ENCODE results near the gene SOBP.
"Not testable (repeated sequence)": the region's sequence is repeated elsewhere in the genome, so short reads cannot be mapped to it uniquely, and the experiment has no call there.

Gene SOBP

DNA sequence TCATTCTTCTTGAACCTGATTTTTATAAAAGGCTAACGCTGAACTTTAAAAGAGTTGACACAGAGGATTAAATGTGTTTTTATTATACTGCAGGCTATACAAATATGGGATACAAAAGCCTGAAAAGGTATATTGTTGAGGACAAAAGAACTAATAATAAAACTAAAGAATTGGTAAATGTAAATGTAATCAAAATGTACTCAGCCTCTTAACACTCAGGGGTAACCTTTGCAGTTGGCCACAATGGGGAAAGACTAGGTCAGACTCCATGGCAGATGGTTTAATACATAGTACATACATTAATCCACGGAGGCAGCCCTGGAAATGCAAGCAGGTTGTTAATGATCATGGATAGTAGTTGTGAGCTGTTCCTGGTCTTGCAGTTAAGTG, 57.5 kb downstream of the SOBP start:
- Histone ChIP-seq H3K9ac (ENCODE audit: low read depth in 1 of 2, low read length in 2 of 2) (no peak overlapping the region), H3K9me3 (ENCODE audit: control insufficient read depth in 1 of 2, low read length in 2 of 2) (no peaks in the 10 kb centered on the region), H3K36me3 (ENCODE audit: control insufficient read depth in 1 of 2, insufficient read depth in 2 of 2, low read length in 2 of 2) (no peaks in the 10 kb centered on the region), H3K27me3 (ENCODE audit: control insufficient read depth in 1 of 2, insufficient read depth in 2 of 2, low read length in 2 of 2) (peaks cover 2 to 4% of the 10 kb centered on the region in 2 donors), H3K27ac (ENCODE audit: low read depth, low read length) (no peak overlapping the region), H3K4me3 (ENCODE audit: low read depth in 1 of 2, low read length in 2 of 2) (no peak overlapping the region), H3K4me1 (ENCODE audit: control insufficient read depth in 1 of 2, insufficient read depth in 2 of 2, low read length in 2 of 2) (no peaks in the 10 kb centered on the region)

DNA sequence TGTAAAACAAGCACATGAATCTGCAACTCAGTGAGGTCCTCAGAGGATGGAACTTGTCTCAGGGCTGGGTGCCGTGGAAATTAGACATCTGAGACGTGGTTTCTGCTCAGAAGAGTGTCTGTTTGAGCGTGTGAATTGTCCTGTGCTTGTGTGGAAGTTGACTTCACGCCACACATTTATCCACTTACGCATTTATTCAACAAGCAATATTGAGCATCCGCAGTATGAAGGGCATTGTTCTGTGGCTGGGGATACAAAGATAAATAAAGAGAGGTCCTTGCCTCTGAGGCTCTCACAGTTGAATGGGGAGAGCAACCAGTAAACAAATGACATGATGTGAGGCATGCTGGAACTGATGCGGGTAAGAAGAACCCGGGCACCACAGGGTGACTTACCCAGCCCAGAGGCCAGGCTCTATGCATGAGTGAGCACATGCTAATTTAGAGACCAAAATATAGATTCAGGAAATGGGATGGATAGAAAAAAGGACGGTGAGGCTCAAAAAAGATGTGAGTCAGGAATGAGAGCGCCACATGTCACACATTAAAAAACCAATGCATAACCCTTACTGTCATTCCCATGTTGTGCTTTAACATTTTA, 60.4 kb downstream of the SOBP start:
- peaks cover 0 to 3% of the 10 kb centered on the region in 2 donors for H3K27me3 ChIP-seq (ENCODE audit: control insufficient read depth in 1 of 2, insufficient read depth in 2 of 2, low read length in 2 of 2)
- no peak overlapping the region for H3K27ac ChIP-seq (ENCODE audit: low read depth, low read length)
- no peaks in the 10 kb centered on the region for H3K9me3 ChIP-seq (ENCODE audit: control insufficient read depth in 1 of 2, low read length in 2 of 2)
- H3K9ac ChIP-seq (ENCODE audit: low read depth in 1 of 2, low read length in 2 of 2) = no peak overlapping the region
- H3K4me3 ChIP-seq (ENCODE audit: low read depth in 1 of 2, low read length in 2 of 2) = no peak overlapping the region
- H3K36me3 ChIP-seq (ENCODE audit: control insufficient read depth in 1 of 2, insufficient read depth in 2 of 2, low read length in 2 of 2) = no peaks in the 10 kb centered on the region
- no peaks in the 10 kb centered on the region for H3K4me1 ChIP-seq (ENCODE audit: control insufficient read depth in 1 of 2, insufficient read depth in 2 of 2, low read length in 2 of 2)

DNA sequence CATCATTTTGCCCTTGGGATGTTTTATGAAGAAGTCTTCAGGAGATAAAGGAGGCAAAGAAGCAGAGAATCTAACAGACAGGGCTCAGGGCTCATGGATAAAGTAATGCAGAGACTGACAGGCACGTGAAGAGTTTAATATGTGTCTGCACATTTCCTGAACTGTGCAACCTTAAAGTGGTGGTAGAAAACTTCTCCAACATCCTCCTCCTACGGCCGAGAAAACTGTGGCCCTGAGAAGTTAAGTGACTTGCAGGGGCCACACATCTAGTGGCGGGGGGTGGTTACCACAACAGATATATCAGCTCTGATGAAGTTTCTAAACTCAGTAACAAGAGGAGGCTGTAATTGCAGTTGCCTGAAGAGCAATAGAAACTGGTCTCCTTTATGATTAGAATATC, 61.0 kb downstream of the SOBP start:
- Histone ChIP-seq H3K27ac (ENCODE audit: low read depth, low read length) (no peak overlapping the region), H3K9ac (ENCODE audit: low read depth in 1 of 2, low read length in 2 of 2) (no peak overlapping the region)

DNA sequence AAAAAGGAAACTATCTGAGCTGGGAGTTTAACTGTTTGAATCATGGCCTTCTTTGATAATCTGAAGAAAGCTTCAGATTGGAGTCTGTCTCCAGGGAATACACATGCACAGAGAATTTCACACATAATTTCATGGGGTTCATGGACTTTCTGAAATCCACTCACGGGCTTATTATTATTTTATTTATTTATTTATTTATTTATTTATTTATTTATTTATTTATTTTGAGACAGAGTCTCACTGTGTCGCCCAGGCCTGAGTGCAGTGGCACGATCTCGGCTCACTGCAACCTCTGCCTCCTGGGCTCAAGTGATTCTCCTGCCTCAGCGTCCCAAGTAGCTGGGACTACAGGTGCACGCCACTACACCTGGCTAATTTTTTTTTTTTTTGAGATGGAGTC, 63.2 kb downstream of the SOBP start:
- H3K36me3 ChIP-seq (ENCODE audit: control insufficient read depth in 1 of 2, insufficient read depth in 2 of 2, low read length in 2 of 2) = not testable (repeated sequence)

More for the DNA sequence above, 61.0 kb downstream of the SOBP start:
- H3K9me3 ChIP-seq (ENCODE audit: control insufficient read depth in 1 of 2, low read length in 2 of 2) = no peaks in the 10 kb centered on the region
- no peaks in the 10 kb centered on the region for H3K4me1 ChIP-seq (ENCODE audit: control insufficient read depth in 1 of 2, insufficient read depth in 2 of 2, low read length in 2 of 2)
- H3K4me3 ChIP-seq (ENCODE audit: low read depth in 1 of 2, low read length in 2 of 2) = no peak overlapping the region
- H3K27me3 ChIP-seq (ENCODE audit: control insufficient read depth in 1 of 2, insufficient read depth in 2 of 2, low read length in 2 of 2) = no peaks in the 10 kb centered on the region
- H3K36me3 ChIP-seq (ENCODE audit: control insufficient read depth in 1 of 2, insufficient read depth in 2 of 2, low read length in 2 of 2) = no peaks in the 10 kb centered on the region

DNA sequence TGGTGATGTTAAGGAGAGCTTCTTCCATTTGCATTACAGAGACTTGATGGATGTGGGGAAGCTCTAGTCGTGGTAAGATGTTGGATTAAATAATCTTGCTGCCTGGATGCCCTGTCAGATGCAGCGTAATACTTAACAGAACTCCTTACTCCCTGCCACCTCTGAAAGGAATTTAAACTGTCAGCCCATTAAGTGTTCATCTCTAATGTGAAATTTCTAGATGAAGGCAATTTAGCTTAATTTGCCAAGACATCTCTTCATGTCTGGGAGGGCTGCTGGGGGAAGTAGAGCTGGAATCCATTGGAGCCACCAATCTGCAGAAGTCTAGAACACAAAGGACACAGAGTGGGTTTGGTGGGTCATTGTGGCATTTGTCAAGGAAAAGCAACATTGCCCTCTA, 64.4 kb downstream of the SOBP start:
- Histone ChIP-seq H3K4me1 (ENCODE audit: control insufficient read depth in 1 of 2, insufficient read depth in 2 of 2, low read length in 2 of 2) (no peaks in the 10 kb centered on the region), H3K9ac (ENCODE audit: low read depth in 1 of 2, low read length in 2 of 2) (no peak overlapping the region), H3K9me3 (ENCODE audit: control insufficient read depth in 1 of 2, low read length in 2 of 2) (no peaks in the 10 kb centered on the region), H3K27me3 (ENCODE audit: control insufficient read depth in 1 of 2, insufficient read depth in 2 of 2, low read length in 2 of 2) (no peaks in the 10 kb centered on the region), H3K36me3 (ENCODE audit: control insufficient read depth in 1 of 2, insufficient read depth in 2 of 2, low read length in 2 of 2) (no peaks in the 10 kb centered on the region), H3K4me3 (ENCODE audit: low read depth in 1 of 2, low read length in 2 of 2) (no peak overlapping the region), H3K27ac (ENCODE audit: low read depth, low read length) (no peak overlapping the region)

More for the DNA sequence above, 63.2 kb downstream of the SOBP start:
- H3K27ac ChIP-seq (ENCODE audit: low read depth, low read length); H3K4me1 ChIP-seq (ENCODE audit: control insufficient read depth in 1 of 2, insufficient read depth in 2 of 2, low read length in 2 of 2); H3K9me3 ChIP-seq (ENCODE audit: control insufficient read depth in 1 of 2, low read length in 2 of 2); H3K4me3 ChIP-seq (ENCODE audit: low read depth in 1 of 2, low read length in 2 of 2); H3K9ac ChIP-seq (ENCODE audit: low read depth in 1 of 2, low read length in 2 of 2); H3K27me3 ChIP-seq (ENCODE audit: control insufficient read depth in 1 of 2, insufficient read depth in 2 of 2, low read length in 2 of 2): not testable (repeated sequence)

DNA sequence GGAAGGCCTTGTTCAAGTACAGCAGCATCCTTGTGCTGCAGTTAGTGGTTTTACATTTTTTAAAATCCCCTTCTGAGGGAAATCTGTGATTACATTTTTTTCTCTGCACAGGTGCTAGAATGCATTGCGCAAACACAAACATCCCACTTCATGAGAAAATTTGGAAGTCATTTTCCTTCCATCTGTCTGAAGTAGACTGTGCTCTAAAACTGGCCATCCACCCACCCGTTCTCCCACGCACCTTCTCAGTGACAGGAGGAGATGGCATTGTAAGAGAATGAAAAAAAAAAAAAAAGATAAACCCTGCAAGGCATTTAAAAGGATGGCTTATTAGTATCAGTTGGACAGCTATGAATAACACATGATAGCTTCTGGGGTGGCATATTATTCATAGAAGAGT, 65.0 kb downstream of the SOBP start:
- Histone ChIP-seq H3K27ac (ENCODE audit: low read depth, low read length) (no peak overlapping the region), H3K9ac (ENCODE audit: low read depth in 1 of 2, low read length in 2 of 2) (no peak overlapping the region), H3K36me3 (ENCODE audit: control insufficient read depth in 1 of 2, insufficient read depth in 2 of 2, low read length in 2 of 2) (no peaks in the 10 kb centered on the region), H3K4me3 (ENCODE audit: low read depth in 1 of 2, low read length in 2 of 2) (no peak overlapping the region), H3K27me3 (ENCODE audit: control insufficient read depth in 1 of 2, insufficient read depth in 2 of 2, low read length in 2 of 2) (no peaks in the 10 kb centered on the region), H3K4me1 (ENCODE audit: control insufficient read depth in 1 of 2, insufficient read depth in 2 of 2, low read length in 2 of 2) (no peaks in the 10 kb centered on the region), H3K9me3 (ENCODE audit: control insufficient read depth in 1 of 2, low read length in 2 of 2) (no peaks in the 10 kb centered on the region)

DNA sequence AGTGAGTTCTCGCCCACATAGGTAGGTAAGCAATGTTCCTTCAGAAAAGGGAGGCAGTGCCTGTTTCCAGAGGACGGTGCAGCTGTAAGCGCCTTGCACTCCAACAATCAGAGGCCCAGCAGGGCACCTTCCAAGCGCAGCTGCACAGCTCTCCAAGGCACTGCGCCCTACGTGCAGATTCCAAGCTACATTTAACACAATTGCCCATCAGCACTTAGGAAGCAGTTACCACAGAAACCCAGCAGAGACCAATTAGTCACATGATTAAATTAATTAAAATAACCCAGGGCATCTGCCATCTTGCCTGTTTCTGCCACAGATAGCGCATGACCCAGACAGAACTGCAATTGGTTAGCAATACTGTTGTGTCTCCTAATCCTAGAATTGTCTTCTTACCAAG, 65.5 kb downstream of the SOBP start:
- H3K4me3 ChIP-seq (ENCODE audit: low read depth in 1 of 2, low read length in 2 of 2) = no peak overlapping the region
- H3K9me3 ChIP-seq (ENCODE audit: control insufficient read depth in 1 of 2, low read length in 2 of 2) = no peaks in the 10 kb centered on the region
- H3K9ac ChIP-seq (ENCODE audit: low read depth in 1 of 2, low read length in 2 of 2) = no peak overlapping the region
- H3K27me3 ChIP-seq (ENCODE audit: control insufficient read depth in 1 of 2, insufficient read depth in 2 of 2, low read length in 2 of 2) = no peaks in the 10 kb centered on the region
- no peaks in the 10 kb centered on the region for H3K36me3 ChIP-seq (ENCODE audit: control insufficient read depth in 1 of 2, insufficient read depth in 2 of 2, low read length in 2 of 2)
- H3K4me1 ChIP-seq (ENCODE audit: control insufficient read depth in 1 of 2, insufficient read depth in 2 of 2, low read length in 2 of 2) = peaks cover 0 to under 1% of the 10 kb centered on the region in 2 donors
- no peak overlapping the region for H3K27ac ChIP-seq (ENCODE audit: low read depth, low read length)

DNA sequence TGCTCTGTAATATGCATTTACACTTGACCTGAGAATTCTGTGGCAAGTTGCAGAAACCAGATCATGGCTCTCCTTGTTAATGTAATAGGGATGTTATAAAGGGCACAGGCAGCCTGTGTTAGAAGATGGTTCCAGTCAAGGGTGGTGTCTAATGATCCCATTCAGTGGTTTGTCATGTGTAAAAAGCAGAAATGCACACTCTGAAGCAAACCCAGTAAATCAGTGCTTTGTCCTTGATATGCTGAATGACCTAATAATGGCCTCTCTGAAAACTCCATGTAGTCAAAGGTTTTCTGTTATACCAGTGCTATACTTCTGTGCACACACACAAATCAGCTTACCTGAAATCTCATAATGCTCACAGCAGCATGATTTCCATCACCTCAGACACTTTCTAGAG, 66.2 kb downstream of the SOBP start:
- Histone ChIP-seq H3K4me1 (ENCODE audit: control insufficient read depth in 1 of 2, insufficient read depth in 2 of 2, low read length in 2 of 2) (peaks cover 0 to 3% of the 10 kb centered on the region in 2 donors), H3K9me3 (ENCODE audit: control insufficient read depth in 1 of 2, low read length in 2 of 2) (no peaks in the 10 kb centered on the region), H3K36me3 (ENCODE audit: control insufficient read depth in 1 of 2, insufficient read depth in 2 of 2, low read length in 2 of 2) (no peaks in the 10 kb centered on the region), H3K4me3 (ENCODE audit: low read depth in 1 of 2, low read length in 2 of 2) (no peak overlapping the region), H3K27me3 (ENCODE audit: control insufficient read depth in 1 of 2, insufficient read depth in 2 of 2, low read length in 2 of 2) (no peaks in the 10 kb centered on the region), H3K27ac (ENCODE audit: low read depth, low read length) (no peak overlapping the region), H3K9ac (ENCODE audit: low read depth in 1 of 2, low read length in 2 of 2) (no peak overlapping the region)

DNA sequence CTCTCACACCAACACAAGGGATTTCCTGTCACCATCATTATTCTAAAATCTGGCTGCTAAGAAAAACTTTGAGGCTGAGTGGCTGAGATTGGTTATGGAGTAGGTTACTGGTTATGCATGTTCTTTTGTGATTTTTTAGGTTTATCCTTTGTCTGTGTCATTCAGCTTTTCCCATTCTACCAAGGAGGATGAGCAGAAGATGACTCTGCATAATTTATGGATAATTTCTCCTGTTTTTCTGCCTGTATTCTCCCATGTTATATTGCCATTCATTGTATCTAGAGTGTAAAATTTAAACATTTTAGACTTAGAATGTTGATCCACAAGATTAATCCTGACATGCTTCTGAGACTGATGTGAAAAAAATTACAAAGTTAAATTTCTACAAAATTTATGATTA, 67.8 kb downstream of the SOBP start:
- Histone ChIP-seq H3K4me3 (ENCODE audit: low read depth in 1 of 2, low read length in 2 of 2) (no peak overlapping the region), H3K9ac (ENCODE audit: low read depth in 1 of 2, low read length in 2 of 2) (no peak overlapping the region), H3K9me3 (ENCODE audit: control insufficient read depth in 1 of 2, low read length in 2 of 2) (no peaks in the 10 kb centered on the region), H3K27ac (ENCODE audit: low read depth, low read length) (no peak overlapping the region), H3K4me1 (ENCODE audit: control insufficient read depth in 1 of 2, insufficient read depth in 2 of 2, low read length in 2 of 2) (peaks cover 0 to 3% of the 10 kb centered on the region in 2 donors), H3K36me3 (ENCODE audit: control insufficient read depth in 1 of 2, insufficient read depth in 2 of 2, low read length in 2 of 2) (no peaks in the 10 kb centered on the region), H3K27me3 (ENCODE audit: control insufficient read depth in 1 of 2, insufficient read depth in 2 of 2, low read length in 2 of 2) (no peaks in the 10 kb centered on the region)

DNA sequence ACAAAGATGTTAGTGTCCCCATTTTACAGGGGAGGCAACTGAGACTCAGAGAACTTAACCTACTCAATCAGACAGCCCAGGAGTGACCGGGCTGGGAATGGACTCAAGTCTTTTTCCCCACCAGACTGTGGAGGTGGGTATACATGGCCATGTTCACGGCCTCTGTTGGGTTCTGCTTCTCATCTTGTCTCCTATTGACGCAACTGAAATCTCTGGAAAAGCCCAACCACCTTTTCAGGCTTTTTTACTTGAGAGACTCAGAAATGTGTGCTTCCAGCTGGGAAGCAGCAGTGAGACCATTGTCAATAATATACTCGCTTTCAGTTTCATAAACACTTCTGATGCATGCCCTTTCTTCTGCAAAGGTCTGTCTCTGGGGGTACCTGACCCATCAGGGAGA, 70.7 kb downstream of the SOBP start:
- Histone ChIP-seq H3K9ac (ENCODE audit: low read depth in 1 of 2, low read length in 2 of 2) (no peak overlapping the region), H3K36me3 (ENCODE audit: control insufficient read depth in 1 of 2, insufficient read depth in 2 of 2, low read length in 2 of 2) (no peaks in the 10 kb centered on the region), H3K9me3 (ENCODE audit: control insufficient read depth in 1 of 2, low read length in 2 of 2) (no peaks in the 10 kb centered on the region), H3K4me1 (ENCODE audit: control insufficient read depth in 1 of 2, insufficient read depth in 2 of 2, low read length in 2 of 2) (peaks cover 0 to 3% of the 10 kb centered on the region in 2 donors), H3K27me3 (ENCODE audit: control insufficient read depth in 1 of 2, insufficient read depth in 2 of 2, low read length in 2 of 2) (no peaks in the 10 kb centered on the region), H3K4me3 (ENCODE audit: low read depth in 1 of 2, low read length in 2 of 2) (no peak overlapping the region), H3K27ac (ENCODE audit: low read depth, low read length) (no peak overlapping the region)

DNA sequence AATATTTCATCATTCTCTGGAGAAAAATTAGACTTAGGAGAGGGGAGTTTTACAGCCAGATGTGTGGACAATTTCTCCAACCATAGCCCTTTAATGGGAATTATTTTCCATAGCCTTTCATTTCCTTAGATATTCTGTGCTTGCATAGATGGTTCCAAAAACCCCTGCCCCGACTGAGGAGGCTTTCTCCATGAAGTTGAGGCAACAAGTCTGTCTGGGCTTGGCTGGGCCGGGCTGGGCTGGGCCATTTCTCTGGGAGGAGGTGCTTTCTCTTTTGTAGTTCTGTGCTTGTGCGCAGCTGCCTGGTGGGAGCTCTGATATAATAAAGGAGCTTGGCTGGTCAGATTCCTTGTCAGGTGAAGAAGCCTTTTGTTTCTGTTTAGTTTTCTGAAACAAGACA, 71.4 kb downstream of the SOBP start:
- Histone ChIP-seq H3K4me3 (ENCODE audit: low read depth in 1 of 2, low read length in 2 of 2) (no peak overlapping the region), H3K27me3 (ENCODE audit: control insufficient read depth in 1 of 2, insufficient read depth in 2 of 2, low read length in 2 of 2) (no peaks in the 10 kb centered on the region), H3K9ac (ENCODE audit: low read depth in 1 of 2, low read length in 2 of 2) (no peak overlapping the region), H3K9me3 (ENCODE audit: control insufficient read depth in 1 of 2, low read length in 2 of 2) (no peaks in the 10 kb centered on the region), H3K36me3 (ENCODE audit: control insufficient read depth in 1 of 2, insufficient read depth in 2 of 2, low read length in 2 of 2) (no peaks in the 10 kb centered on the region), H3K27ac (ENCODE audit: low read depth, low read length) (no peak overlapping the region), H3K4me1 (ENCODE audit: control insufficient read depth in 1 of 2, insufficient read depth in 2 of 2, low read length in 2 of 2) (peaks cover 0 to 3% of the 10 kb centered on the region in 2 donors)

Data from duodenal mucosa (tissue), 2 donors.